Activated naive CD4-positive, alpha-beta T cell treated with anti-CD3 and anti-CD28 coated beads for 36 hours (primary cell): ENCODE data around the gene XKR7. TPM values are rescaled to one million over a fixed set of nuclear protein-coding genes. Genes with fewer than 3 reads are reported as not detected.
A peak's percentile ranks its signal among the peaks of the same experiment; 100 is the strongest.

Experiments used
- CTCF ChIA-PET: fragments of 350-600 bp; sonication (Branson Sonifier 250); formaldehyde crosslinking; loops from one replicate; lab custom pipeline; 2021; ENCODE audit warnings: antibody characterized with exemption; lab: Charles Lee
- DNase-seq: peaks from one replicate; pipeline ENCODE4 v3.0.0-alpha.2; 2020
- H3K27ac Mint-ChIP-seq: one replicate; pipeline ENCODE4 v1.8.0; 2021; ENCODE audit warnings: mild to moderate bottlenecking, mixed read lengths
- H3K27me3 Mint-ChIP-seq: one replicate; pipeline ENCODE4 v1.8.0; 2021; ENCODE audit warnings: low read depth, mixed read lengths
- H3K36me3 Mint-ChIP-seq: one replicate; pipeline ENCODE4 v1.8.0; 2021; ENCODE audit warnings: low read depth, mixed read lengths
- H3K4me1 Mint-ChIP-seq: one replicate; pipeline ENCODE4 v1.8.0; 2021; ENCODE audit warnings: low read depth, mixed read lengths
- H3K4me3 Mint-ChIP-seq: one replicate; pipeline ENCODE4 v1.8.0; 2021; ENCODE audit warnings: mild to moderate bottlenecking, moderate library complexity, mixed read lengths
- H3K9me3 Mint-ChIP-seq: one replicate; pipeline ENCODE4 v1.8.0; 2021; ENCODE audit warnings: mixed read lengths
- intact Hi-C: fragments of 100-400 bp; cut with micrococcal nuclease; formaldehyde crosslinking; loops from one replicate; pipeline ENCODE4 v1.15.1; 2023
- total RNA-seq, 2 experiments: library from RNA; stranded (reverse); gene quantifications; one replicate each; pipeline ENCODE4 v1.2.3, GENCODE V29; 2021

Gene XKR7
- total RNA-seq, 2 experiments from 2014 or later: 0.02 TPM

GRCh38 chr20:32036716-32037485 lies 69.0 kb downstream of the XKR7 start:
- H3K27me3 Mint-ChIP-seq: peaks cover 21% of the 10 kb centered on the region

GRCh38 chr20:32037929-32038328 lies 70.0 kb downstream of the XKR7 start:
- H3K27me3 Mint-ChIP-seq: peaks cover 21% of the 10 kb centered on the region
- H3K36me3 Mint-ChIP-seq: no peaks in the 10 kb centered on the region
- intact Hi-C loops: loop anchor here (10.0 kb wide), 1 partner anchor 447 kb away; no protein-coding TSS in a partner anchor
- CTCF ChIA-PET: interaction anchor here (0.8 to 0.9 kb wide), 2 partner anchors 15 to 85 kb away, joined by 4 to 6 read pairs; no protein-coding TSS in a partner anchor
- H3K4me1 Mint-ChIP-seq: no peaks in the 10 kb centered on the region
- no peak for DNase-seq
- H3K27ac Mint-ChIP-seq: no peak overlapping the region
- H3K4me3 Mint-ChIP-seq: no peak overlapping the region
- no peaks in the 10 kb centered on the region for H3K9me3 Mint-ChIP-seq

More at GRCh38 chr20:32036716-32037485, 69.0 kb downstream of the XKR7 start:
- H3K36me3 Mint-ChIP-seq: no peaks in the 10 kb centered on the region
- CTCF ChIA-PET: interaction anchor here (0.5 to 0.9 kb wide), 4 partner anchors 16 to 296 kb away, joined by 3 to 6 read pairs (median 4); no protein-coding TSS in a partner anchor
- no peak for DNase-seq
- H3K4me3 Mint-ChIP-seq: no peak overlapping the region
- H3K27ac Mint-ChIP-seq: no peak overlapping the region
- no peaks in the 10 kb centered on the region for H3K9me3 Mint-ChIP-seq
- H3K4me1 Mint-ChIP-seq: no peaks in the 10 kb centered on the region
- intact Hi-C loops: loop anchor here (10.0 kb wide), 1 partner anchor 448 kb away; no protein-coding TSS in a partner anchor

DNA sequence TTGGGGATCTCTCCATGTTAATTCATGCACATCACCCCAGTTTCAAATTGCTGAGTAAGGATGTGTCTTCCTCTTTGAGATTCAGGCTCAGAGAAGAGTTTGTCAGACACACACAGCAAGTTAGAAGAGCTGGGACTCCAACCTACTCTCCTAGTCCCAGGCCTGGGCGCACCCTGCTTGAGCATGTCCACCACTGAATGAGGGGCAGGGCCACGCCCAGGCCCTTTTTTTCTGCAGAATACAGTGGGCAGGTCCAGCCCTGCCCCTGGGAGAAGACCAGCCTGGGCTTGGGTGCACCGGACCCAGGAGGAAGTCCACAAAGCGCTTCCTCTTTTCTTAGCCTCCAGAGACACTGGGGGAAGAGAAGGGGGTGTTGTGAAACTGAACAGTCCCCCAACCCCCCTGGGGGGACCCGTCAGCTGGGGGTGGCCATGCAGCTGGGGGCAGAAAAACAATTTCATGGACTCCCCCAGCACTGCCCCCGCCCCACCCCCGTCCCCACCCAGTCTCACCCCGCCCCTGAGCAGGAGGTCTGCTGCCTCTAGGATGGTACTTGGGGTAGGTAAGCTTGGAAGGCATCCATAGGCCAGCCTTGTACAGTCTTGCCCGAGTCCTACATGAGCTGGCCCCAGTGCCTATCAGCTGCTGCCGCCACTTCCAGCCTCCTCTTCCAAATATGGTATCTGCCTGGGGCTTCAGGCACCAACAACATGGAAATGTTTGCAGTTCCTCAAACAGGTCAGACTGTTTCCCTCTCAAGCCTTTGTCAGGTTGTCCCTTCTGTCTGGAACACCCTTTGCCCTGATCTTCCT lies 72.4 kb downstream of the XKR7 start:
- Mint-ChIP-seq H3K27me3 (peaks cover 24% of the 10 kb centered on the region), H3K4me3 (no peak overlapping the region)
- CTCF ChIA-PET: interaction anchor here (0.7 to 0.9 kb wide), 3 partner anchors 11 to 881 kb away, joined by 3 read pairs; no protein-coding TSS in a partner anchor

DNA sequence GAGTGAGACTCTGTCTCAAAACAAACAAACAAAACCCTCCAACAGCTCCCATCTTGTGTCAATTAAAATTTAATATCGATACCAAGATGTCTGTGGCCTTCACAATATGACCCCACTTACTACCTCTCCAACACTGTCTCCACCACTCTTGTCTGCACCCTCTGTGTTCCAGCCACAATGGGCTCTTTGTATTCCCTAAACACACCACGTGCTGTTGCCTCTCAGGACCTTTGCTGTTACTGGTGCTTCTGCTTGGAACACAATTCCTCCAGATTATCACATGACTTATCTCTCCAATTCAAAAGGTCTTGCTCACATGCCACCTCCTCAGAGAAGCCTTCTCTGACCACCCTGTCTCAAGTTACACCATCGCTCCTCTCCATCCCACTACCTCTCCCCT lies 78.0 kb downstream of the XKR7 start:
- intact Hi-C loops: no loop called here
- CTCF ChIA-PET: interaction anchor here (0.7 to 1.2 kb wide), 3 partner anchors 14 to 46 kb away, joined by 3 to 6 read pairs (median 3); no protein-coding TSS in a partner anchor
- H3K36me3 Mint-ChIP-seq: no peaks in the 10 kb centered on the region
- no peaks in the 10 kb centered on the region for H3K9me3 Mint-ChIP-seq
- DNase-seq: no peak
- H3K4me1 Mint-ChIP-seq: no peaks in the 10 kb centered on the region
- no peak overlapping the region for H3K4me3 Mint-ChIP-seq
- peaks cover 35% of the 10 kb centered on the region for H3K27me3 Mint-ChIP-seq
- no peak overlapping the region for H3K27ac Mint-ChIP-seq

More for the DNA sequence above, 72.4 kb downstream of the XKR7 start:
- DNase-seq: no peak
- H3K36me3 Mint-ChIP-seq: no peaks in the 10 kb centered on the region
- H3K4me1 Mint-ChIP-seq: no peaks in the 10 kb centered on the region
- H3K9me3 Mint-ChIP-seq: no peaks in the 10 kb centered on the region
- no peak overlapping the region for H3K27ac Mint-ChIP-seq
- intact Hi-C loops: no loop called here

GRCh38 chr20:32050324-32050841 lies 82.4 kb downstream of the XKR7 start:
- Mint-ChIP-seq H3K4me1 (peaks cover 11% of the 10 kb centered on the region), H3K4me3 (no peak overlapping the region), H3K27ac (no peak overlapping the region), H3K9me3 (no peaks in the 10 kb centered on the region), H3K36me3 (no peaks in the 10 kb centered on the region), H3K27me3 (peaks cover 52% of the 10 kb centered on the region)
- CTCF ChIA-PET: no interaction called here
- no peak for DNase-seq
- intact Hi-C loops: no loop called here

DNA sequence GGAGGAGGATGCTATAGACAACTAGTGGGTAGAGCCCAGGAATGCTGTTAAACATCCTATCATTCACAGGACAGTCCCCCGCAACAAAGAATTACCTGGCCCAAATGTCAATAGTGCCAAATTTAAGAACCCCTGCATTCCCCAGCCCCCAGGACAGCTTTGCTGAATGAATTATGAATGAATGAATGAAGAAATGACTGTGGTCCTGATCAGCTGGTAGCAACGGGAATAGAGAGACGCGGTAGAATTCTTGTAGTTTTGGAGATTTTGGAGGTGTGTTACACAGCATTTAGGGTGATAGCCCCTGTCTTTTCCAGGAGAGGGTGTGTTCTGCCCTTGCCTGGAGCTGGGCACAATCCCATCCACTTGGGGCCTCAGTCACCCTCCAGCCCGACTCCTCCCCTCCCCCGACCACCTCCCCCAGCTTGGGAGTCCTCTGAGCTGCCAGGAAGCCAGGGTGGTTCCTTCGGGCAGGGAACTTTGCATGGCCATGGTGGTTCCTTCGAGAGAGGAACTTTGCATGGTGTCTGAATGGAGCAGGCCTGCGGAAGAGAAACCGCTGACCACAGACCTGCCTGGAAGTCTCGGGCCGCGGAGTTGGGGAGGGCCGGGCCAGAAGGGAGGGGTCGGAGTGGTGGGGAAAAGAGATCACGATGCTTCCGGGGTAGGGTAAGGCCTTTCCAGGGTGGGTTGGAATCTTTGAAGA lies 83.1 kb downstream of the XKR7 start:
- H3K9me3 Mint-ChIP-seq: no peaks in the 10 kb centered on the region
- H3K4me3 Mint-ChIP-seq: no peak overlapping the region
- H3K27me3 Mint-ChIP-seq: peaks cover 48% of the 10 kb centered on the region
- DNase-seq: no peak
- CTCF ChIA-PET: no interaction called here
- H3K4me1 Mint-ChIP-seq: peaks cover 11% of the 10 kb centered on the region
- intact Hi-C loops: no loop called here
- H3K27ac Mint-ChIP-seq: no peak overlapping the region
- no peaks in the 10 kb centered on the region for H3K36me3 Mint-ChIP-seq

DNA sequence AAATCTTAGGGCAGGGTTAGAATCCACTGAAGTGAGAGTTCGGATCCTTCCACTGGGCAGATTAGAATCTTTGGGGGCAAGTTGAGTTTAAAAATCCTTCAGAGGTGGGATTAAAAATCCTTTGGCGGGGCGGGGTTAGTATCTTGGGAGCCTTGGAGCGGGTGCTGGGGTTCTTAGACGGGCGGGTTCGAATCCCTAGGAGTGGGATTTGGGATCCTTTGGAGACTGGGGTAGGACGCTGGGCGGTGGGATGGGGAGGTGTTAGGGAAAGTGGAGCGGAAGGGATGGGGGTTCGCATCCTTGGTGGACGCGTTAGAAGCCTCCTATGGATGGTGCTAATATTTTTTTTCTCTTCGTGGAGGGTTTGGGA lies 83.8 kb downstream of the XKR7 start:
- DNase-seq: no peak
- Mint-ChIP-seq H3K9me3 (no peaks in the 10 kb centered on the region), H3K27me3 (peaks cover 45% of the 10 kb centered on the region), H3K27ac (no peak overlapping the region), H3K4me3 (peak overlapping the region; percentile 63), H3K36me3 (no peaks in the 10 kb centered on the region), H3K4me1 (peaks cover 11% of the 10 kb centered on the region)
- CTCF ChIA-PET: no interaction called here
- intact Hi-C loops: no loop called here

GRCh38 chr20:32052090-32052777 lies 84.3 kb downstream of the XKR7 start, which contains the start of gene HCK:
Gene HCK (plus strand): TSS chr20:32052242.
- intact Hi-C loops: no loop called here
- Mint-ChIP-seq H3K4me1 (peaks cover 11% of the 10 kb centered on the region), H3K27ac (no peak within 1 kb of the TSS), H3K4me3 (peak within 1 kb of the TSS; percentile 63), H3K27me3 (peaks cover 45% of the 10 kb centered on the region), H3K9me3 (no peaks in the 10 kb centered on the region), H3K36me3 (no peaks in the 10 kb centered on the region)
- no peak for DNase-seq
- CTCF ChIA-PET: no interaction called here

DNA sequence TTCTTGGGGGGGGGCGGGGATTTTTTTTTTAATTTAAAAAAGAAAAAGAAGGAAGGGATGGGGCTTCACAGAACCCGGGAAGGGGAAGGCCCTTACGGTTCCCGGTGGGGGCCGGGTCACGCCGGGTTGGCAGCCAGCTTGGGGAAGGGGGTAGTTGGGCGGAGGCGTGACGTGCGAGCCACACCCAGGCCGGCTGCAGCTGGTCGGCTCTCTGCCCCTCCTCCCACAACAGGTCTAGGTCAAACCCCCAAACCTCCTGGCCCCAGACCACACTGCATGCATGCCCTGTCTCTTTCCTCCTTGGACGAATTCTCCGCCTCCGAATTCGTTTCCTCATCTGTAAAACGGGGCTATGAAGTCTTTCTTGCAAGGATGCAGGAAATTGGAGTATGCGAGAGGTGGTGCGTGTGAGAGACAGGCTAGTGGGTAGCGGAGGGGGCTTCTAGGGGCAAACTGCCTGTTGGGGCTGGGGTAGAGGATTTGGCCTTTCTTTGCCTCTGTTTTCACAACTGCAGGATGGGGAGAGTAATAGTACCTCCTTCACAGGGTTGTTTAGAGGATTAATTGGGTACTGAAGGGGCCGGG lies 84.9 kb downstream of the XKR7 start:
- intact Hi-C loops: no loop called here
- no peaks in the 10 kb centered on the region for H3K9me3 Mint-ChIP-seq
- no peak overlapping the region for H3K27ac Mint-ChIP-seq
- DNase-seq: peak; percentile 11
- no peak overlapping the region for H3K4me3 Mint-ChIP-seq
- H3K36me3 Mint-ChIP-seq: no peaks in the 10 kb centered on the region
- peaks cover 47% of the 10 kb centered on the region for H3K27me3 Mint-ChIP-seq
- CTCF ChIA-PET: interaction anchor here (1.2 kb wide), 1 partner anchor 15 kb away, joined by 4 read pairs; no protein-coding TSS in a partner anchor
- peaks cover 11% of the 10 kb centered on the region for H3K4me1 Mint-ChIP-seq
